Activated T-cell treated with anti-CD3 and anti-CD28 coated beads for 48 hours (primary cell): ENCODE measurements around the gene ALCAM.

Experiments
- DNase-seq: peaks from one replicate; pipeline ENCODE4 v3.0.0-alpha.2; 2020; ENCODE audit warnings: low read depth

The ALCAM gene

DNA sequence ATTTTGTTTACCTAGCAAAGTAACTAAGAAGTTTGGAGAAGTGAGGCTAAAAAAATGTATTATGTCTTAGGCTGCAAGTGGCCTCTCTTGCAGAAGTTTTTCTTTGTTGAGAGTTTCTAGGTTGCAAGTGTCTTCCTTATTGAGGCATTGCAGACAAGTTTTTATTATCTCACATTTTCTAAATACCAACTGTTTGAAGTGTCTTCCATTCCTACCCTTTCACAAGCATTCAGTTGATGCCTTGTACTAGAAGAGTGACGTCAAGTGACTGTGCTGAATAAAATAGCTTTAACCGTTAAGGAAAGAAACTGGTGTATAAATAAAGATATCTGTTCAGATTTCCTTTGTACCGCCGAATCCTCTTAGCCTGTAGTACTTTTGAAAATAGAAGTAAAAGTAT is 123.3 kb downstream of the ALCAM start:
- DNase-seq = no peak

DNA sequence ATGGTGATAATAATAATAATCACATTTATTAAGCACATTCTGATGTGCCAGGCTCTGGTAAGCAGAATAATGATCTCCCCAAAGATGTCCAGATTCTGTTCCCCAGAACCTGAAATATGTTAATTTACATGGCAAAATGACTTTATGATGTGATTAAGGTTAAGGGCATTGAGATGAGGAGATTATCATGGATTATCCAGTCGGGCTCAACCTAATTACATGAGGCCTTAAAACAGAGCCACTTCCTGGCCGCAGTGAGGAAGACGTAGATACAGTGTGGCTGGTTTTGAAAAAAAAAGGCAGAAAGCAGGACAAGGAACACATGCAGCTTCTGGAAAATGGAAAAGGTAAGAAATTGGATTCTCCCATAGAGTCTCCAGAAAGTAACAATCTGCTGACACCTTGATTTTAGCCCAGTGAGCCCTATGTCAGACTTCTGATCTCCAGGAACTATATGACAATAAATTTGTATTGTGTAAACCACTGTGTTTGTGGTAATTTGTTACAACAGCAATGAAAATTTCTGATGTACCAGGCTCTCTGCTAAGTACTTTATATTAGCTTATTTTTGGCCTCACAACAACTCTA is 126.7 kb downstream of the ALCAM start:
- DNase-seq = no peak

DNA sequence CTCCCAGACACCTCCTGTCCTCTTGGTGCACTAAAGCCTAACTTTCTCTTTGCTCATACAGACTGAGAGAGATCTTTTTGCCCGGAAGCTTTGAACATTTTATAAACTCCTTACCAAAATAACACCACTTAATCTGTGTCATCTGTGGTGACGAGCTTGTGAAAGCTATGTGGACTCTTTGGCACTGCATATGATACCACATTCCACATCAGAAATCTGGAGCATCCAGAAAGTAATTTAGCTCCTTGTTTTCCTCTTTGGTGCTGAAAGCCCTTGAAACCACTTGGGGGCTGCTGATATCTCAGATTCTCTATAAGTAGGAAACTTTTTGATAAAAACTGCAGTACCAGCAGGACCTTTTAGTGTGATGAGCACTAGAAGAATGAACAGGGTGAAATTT is 128.3 kb downstream of the ALCAM start:
- no peak for DNase-seq

DNA sequence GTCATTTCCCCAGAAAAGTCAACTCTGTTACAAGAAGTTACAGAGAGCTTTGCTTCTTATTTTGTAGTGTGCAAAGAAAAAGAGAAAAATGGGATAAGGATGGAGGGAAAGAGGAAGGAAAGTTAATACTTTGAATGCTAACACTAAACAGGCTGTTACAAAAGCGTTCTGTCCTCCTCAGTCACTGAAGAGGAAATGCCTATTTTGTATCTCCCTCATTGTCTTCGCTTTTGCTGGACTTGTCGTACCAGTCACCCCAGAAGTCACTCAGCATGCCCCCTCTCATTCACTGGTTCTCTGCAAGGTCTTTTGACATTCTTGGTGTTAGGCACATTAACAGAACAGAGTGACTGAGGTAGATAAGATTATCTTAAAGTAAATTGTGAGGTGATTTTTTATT is 129.6 kb downstream of the ALCAM start:
- no peak for DNase-seq

DNA sequence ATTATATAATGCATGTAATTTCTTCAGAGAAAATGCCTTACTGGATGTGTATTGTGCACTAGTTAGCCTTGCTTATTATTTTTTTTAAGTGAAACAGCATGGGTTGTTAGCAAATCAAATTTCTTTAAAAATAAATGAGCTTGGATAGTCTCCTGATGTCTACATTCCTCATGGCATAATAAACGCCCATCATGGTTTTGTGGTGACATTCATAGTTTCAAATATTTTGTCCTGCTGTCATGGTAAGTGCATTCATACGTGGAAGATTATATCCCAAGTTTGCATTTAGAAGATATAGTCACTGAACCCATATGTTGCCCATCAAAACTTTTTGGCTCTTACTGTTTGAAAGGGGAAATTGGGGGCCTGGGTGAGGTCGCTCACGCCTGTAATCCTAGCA is 130.7 kb downstream of the ALCAM start:
- no peak for DNase-seq

DNA sequence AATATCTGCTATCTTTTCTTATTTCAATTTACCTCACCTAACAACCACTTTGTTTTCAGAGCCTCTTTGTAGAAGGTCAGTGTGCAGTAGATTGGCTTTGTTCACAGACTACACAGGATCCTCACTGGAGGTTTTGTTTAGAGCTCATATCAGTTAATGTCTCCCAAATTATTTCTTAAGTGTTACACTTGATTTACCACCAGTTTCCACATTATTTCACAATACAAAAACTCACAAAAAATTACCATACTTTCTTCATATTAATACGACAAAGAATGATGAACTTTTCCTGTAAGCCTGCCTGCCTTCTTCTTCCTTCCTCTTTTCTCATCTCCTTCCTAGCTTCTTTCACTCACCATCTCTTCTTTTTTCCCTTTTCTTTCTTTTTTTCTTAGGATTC is 133.3 kb downstream of the ALCAM start:
- DNase-seq = no peak

DNA sequence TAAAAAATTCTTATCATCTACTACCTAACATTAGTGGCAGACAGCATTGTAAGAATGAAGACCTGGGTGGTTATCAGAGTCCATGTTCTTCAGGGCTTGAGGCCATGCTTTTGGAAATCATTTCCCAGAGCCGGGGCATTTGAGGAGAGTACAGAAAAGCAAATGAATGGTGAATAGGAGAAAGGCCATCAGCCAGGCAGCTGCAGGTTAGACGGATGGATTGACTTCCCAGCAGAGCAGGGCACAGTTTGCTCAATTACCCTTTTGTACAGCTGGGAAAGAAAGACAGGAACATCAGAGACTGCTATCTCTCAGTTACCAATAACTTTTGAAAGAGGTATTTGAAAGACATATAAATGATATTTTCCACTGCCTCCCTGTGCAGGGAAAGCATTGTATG is 135.6 kb downstream of the ALCAM start:
- DNase-seq = no peak

DNA sequence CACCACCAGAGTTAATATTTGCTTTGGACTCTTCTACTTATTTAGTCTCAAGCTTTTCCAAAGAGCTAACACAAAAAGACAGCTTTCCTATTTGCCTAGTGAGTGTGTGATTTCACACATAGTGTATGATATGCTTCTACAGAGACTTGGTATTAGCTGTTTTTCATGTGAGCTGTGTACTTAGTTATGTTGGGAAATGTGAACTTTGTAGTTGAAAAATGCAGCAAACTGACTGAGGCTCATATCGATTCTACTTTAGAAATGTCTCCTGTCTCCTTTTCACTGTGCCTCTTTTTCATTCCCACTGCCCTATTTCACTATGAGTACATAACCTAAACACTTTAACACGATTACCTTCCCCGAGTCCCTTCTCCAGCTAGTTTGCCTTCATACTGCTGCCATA is 136.5 kb downstream of the ALCAM start:
- DNase-seq = no peak

DNA sequence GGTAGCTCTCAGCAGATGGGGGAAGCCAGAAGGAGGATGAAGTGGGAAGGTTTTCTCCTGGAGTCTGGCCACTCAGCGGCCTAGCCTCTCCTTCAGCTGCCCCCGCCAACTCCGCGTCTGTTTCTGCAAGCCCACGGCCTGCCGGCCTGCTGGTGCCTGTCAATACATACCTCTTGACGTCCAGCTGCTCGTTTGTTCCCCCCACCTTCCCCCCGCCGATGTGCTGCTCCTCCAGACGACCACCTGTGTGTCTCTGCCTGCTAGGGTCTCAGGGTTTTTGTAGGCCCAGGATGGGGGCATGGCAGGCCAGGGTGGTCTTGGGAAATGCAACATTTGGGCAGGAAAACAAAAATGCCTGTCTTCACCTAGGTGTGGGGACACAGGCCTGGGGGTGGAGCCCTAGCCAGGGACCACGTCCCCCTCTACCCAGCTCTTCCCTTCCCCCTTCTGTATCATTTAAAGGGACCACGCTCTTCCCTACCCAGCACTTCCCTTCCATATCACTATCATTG is 137.8 kb downstream of the ALCAM start:
- DNase-seq = no peak

DNA sequence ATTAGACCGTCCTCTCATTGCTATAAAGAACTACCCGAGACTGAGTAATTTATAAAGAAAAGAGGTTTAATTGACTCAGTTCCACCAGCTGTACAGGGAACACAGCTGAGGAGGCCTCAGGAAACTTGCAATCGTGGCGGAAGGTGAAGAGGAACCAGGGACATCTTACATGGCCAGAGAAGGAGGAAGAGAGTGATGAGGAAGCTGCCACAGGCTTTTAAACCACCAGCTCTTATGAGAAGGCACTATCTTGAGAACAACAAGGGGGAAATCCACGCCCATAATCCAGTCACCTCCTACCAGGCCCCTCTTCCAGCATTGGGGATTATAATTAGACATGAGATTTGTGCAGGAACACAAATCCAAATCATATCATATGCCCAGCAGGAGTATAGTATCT is 138.5 kb downstream of the ALCAM start:
- DNase-seq = no peak

DNA sequence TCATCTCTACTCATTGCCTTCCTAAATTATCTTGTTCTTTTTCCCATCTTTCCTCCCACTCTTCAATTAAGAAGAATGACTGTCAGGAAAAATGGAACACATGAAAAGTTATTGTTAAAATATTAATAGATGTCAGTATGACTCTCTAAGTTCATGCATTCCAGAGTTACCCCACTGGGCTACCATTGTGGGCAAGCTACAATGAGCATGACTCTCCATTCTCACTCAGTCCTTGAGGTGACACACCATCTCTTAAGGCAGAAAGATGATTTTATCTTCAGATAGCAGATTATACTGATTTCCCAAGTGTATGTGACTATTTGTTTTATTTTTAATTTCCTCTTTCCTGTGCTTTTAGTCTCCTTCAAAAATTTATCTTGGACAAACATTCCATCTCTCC is 144.3 kb downstream of the ALCAM start:
- DNase-seq = no peak

DNA sequence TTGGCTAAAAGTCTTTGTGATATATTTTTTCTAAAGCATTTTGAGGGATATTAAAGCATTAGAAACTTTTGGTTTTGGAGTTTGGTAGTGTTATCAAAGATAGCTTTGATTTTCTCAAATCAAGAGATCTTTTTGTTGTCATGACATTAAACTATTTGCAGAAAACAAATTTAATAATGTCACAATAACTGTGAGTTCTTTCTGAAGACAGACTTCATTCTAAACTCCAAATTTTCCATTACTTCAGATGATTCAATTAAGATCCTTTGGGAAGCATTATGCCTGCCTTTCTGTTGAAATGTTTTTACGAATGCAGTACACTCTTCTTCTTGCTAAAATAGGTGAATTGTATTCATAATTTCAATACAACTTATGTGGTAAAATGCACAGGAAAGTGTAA is 145.4 kb downstream of the ALCAM start:
- no peak for DNase-seq

DNA sequence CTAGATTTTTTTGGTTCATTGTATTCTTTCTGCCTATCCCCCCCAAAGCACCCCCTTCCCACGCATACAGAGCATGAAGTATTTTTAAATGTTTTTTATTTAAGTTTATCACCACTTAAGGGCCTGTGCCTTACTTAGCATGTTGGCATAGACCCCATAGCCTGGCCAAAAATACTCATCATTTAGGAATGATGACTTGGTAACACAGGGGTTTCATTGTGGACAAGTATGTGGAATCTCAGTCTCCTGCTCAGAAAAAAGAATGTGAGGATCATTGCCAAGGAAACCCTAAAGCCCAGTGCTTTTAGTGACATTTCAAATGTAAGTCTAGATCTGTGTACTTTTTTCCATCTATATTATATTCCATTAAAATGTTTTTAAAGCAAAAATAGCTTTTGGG is 146.3 kb downstream of the ALCAM start:
- DNase-seq = no peak

DNA sequence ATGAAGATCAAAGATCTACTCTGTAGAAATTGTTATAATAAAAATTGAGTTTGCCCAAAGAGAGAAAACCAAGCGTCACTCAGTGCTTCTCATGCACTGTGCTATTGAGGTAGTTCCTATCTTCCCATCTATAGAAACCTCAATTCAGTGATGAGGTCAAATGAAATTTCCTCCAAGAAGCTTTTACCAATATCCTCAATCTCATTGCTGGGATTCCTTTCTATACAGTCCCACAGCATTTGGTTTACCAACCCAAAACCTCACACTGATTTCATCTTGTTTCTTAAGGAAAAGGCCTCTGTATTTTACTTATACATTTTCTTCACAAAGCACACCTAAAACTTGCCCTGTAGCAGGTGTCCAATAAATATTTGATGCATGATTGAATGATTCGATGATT is 147.2 kb downstream of the ALCAM start:
- DNase-seq = no peak

DNA sequence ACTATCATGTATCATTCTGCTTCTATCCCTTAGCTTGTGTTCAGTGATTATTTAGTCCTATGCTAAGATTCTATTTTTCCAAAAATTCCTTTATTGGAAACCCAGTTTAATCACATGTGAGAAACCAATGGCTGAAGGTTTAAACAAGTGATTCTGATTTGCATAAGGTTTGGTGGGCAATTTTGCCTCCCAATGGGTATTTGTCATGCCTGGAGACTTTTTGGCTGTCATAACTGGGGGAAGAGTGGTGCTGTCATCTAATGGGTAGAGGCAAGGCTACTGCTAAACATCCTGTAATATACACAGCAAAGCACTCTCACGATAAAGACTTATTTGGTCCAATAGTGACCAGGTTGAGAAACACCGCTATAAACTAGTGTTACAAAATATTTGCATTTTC is 148.7 kb downstream of the ALCAM start:
- no peak for DNase-seq

DNA sequence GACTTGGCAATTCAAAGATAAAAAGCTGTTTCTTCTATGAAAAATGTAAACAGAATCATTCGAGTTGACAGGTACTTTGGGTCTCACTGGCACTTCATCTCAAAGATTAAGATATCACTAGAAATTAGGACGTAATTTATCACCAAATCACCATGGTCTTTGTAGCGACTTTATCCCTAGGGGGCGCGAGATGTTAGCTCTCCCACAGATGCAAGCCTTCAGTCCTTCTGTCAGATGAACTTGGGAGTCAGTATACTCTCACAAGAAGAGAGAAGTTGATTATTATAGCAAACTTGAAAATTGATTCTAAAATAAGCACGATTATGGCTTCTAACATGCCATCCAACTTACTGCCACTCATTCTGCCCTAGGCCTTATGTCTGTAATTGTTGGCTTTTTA is 150.3 kb downstream of the ALCAM start:
- no peak for DNase-seq

DNA sequence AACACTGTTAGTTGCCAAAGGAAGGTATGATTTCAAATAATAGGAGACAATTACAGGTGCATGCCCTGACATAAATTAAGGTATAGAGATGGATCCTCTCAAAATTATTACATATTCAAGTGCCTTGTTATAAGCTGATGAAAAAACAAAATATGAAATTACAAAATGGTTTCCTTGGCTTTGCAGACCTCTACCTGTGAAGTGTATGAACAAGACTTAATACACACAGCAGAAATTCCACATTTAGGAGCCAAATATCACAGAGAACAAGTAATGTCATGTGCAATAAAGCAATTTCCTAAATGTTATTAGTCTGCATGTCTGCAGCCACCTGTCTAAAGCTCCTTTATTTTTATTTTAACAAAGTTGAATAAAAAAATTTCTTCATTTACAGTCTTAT is 151.5 kb downstream of the ALCAM start:
- no peak for DNase-seq

DNA sequence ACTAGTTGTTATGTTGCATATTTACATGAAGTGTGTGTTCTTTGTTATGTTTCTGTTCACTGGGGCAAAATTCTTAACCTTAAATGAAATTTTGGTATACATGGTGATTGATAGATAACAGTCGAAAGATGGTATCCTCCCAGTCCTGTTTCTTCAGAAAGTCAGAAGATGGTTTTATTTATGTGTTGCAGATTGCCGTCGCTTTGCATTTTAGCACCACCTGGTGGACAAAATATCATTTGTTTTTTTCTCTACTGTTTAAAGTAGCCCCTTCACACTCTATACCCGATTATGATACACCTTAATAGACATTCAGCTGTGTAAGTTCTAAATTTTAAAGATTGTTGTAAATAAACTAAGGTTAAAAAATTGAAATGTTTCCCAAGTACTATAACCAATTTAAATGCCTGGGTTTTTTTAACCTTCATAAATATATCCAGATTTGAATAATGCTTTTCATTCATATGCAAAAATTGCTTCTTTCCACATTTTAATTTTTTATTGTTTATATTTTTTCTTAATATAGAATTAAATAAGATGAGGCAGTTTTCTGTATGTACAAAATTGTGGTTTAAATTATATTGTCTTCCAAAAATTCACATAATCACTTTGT is 152.2 kb downstream of the ALCAM start:
- DNase-seq = no peak

DNA sequence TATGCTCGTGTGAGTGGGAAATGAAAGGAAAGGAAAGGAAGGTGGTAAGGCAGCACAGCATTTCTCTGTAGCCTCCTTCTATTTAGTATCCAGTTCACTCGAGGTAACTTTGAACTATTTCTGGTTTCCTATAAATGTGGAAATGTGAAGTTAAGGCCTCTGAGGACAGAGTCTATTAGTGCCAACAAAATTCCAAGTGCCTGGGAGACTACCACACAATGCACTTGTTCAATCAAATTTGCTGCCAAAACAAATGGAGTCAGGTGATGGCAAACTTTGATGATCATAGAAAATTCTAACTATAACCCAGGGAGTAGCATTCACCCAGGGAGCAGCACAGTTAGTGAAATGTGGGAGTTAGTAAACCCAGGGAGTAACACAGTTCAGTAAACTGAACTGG is 155.1 kb downstream of the ALCAM start:
- no peak for DNase-seq

DNA sequence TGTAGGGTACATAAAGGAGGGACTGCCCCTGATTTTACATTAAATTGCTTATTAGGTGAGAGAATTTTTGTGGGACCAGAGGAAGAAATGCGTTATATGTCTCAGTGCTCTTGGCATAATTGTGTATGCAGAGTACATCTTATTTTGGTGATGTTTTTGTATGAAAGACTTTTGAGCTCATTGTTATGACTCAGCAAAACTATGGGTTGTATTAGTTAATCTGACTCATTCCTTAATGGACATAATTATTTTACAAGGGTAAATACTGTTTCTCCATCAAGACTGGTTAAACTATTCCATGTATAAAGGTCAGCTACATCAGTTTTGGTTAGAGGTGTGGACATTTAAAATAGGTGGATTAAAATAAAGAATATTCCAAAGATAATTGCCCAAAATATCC is 156.8 kb downstream of the ALCAM start:
- no peak for DNase-seq

DNA sequence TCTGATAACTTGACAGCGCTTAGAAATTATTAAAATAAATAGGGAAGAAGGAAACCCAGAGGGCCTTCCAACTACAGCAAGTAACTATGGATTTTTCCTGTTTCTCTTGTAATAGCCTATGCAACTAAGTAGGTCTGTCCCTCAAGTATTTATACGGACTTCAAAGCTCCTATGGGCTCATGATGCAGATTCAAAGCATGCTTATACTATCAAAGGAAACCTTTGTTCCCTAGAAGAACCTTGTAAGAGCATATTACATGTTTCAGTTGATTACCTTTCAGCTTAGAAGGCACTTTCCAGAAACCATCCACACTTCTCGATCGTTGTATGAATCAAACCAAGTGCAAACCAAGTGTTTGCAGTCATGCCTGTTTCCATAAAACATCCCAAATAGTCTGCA is 158.8 kb downstream of the ALCAM start:
- DNase-seq = no peak

DNA sequence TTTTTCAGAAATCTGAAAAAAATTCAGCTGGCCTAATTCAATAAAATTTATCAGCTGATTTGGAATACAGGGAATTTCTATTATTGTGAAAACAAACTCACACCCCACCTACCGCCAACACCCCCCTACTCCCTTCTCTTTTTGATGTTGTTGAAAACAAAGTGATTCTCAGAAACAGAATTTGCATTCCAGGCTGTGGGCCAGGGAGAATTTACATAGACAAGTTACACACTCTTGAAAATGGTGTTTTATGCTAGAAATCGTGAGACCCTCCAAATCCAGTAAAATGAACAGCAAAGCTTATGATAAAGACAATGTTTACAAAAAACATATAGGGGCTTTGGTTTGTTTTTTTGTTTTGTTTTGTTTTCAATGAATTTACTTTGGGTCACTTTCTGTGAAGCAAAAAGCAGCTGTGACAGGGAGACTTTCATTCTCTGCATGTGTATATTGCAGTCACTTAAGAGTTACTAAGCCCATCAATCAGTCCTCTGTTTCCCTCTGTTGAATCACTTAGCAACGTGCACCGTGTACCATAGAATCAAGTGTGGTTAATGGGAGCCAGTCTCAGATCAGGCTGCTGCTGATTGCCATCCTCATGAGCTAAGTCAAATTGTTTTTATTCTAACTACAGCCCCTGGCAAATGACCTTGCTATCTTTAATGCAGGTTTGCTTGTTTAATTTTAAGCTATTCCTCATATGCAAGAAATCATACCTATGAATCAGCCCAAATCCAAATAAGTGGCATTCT is 159.8 kb downstream of the ALCAM start:
- DNase-seq = no peak

DNA sequence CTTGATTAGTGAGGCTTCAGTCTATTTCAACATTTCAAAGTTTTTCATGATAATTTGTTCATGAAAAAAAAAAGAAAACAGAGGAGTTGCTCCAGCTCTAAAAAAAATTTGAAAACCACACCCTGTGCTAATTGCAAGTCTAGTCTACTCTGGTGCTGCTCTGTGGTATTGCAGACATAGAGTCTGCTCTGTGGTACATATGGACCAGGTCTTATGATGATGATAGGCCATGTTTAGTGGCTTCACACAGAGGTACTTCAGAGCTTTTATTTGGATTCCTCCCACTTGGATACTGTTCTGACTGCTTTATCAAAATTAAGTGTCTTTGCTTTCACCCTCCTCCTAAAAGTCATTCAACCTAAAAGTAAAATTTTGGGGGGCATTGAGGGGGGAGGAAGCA is 160.8 kb downstream of the ALCAM start:
- no peak for DNase-seq

DNA sequence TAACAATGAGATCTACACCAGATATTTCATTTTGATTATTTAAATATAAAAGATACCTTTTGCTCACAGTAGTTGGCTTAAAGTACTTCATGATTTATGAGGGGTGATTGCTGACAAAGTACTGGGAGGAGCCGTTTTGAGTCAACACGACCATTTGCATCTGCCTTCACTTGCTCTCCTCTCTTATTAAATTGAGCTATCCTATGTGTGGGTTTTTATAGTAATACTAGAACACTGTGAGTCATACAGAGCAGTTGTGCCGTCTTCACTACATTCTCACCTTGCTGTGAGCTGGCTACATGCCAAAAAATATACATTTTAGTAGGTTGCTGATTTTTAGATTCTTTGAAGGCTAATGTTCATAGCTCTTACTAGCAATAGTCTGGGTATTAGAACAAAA is 161.2 kb downstream of the ALCAM start:
- no peak for DNase-seq
